ENCODE data around the gene CRHR2. TPM values are rescaled to one million over a fixed set of nuclear protein-coding genes. Genes with fewer than 3 reads are reported as not detected.

CRHR2 gene
- total and polyA plus RNA-seq, 2 of the 4 experiments (the other 2 are of a cell fraction), result not detected

DNA sequence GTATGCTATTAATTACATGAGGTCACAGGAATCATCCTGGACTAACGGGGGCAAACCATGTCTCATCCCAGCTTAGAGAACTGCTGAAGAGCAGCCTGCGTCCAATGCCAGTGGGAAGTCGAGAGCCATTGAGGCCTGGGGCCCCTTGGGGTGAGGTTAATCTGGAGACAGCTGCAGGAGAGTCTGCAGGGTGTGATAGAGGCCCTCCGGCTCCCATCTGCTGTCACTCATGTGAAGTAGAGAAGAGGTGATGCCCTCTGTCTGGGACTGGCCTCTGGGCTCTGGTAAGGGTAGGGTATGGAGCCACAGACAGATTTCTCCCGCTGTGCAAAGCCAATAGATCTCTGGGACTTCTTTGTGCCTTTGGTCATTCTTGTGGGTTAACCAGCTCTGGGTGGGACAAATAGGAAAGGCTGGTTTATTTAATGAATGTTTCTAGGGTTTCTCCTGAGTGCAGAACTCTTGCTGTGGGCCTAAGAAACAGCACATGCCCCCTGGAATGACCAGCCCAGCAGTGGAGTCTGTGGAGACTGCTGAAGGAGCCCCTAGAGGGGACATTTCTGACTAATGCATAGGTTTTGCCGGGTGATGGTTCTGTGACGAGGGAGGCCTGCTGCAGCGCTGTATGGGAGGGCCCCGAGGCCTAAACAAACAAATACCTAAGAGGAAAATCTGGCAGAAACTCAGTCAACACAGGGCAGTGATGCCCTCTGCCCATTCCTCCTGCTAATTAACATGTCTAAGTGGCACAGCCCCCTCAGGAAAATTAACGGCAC is 34.5 kb downstream of the CRHR2 start:
- ChIA-PET CTCF (no interaction called here), POLR2A (ENCODE audit: unreplicated experiment) (no interaction called here)
- intact Hi-C loops (cut with micrococcal nuclease) (no loop called here), in situ Hi-C loops (cut with MboI; ENCODE audit: low sequenced_read_pairs) (no loop called here), dilution Hi-C loops (cut with HindIII; ENCODE audit: low sequenced_read_pairs, unreplicated experiment) (no loop called here)
- ATAC-seq (ENCODE audit: low read depth) (peak; percentile 18; the same call in 1 of the 2 replicates), DNase-seq (no peak)
- Histone ChIP-seq H2BK15ac (ENCODE audit: low read depth, low read length) (no peak overlapping the region), H2AFZ (replicated peaks; ENCODE audit: low read length, poor library complexity) (no peak overlapping the region), H2BK5ac (ENCODE audit: low read depth, low read length, poor library complexity, severe bottlenecking) (no peak overlapping the region), H2AK9ac (replicated peaks; ENCODE audit: low read depth, low read length, poor library complexity) (no peak overlapping the region), H4K20me1 (ENCODE audit: insufficient read depth, low read length) (peaks cover 9% of the 10 kb centered on the region; the same call in 1 of the 2 replicates), H3K4me3 (ENCODE audit: insufficient read depth, low read depth, low read length) (no peak overlapping the region), H3K4me2 (ENCODE audit: low read depth, low read length) (no peak overlapping the region), H3K4me1 (ENCODE audit: control insufficient read depth, insufficient read depth, low read length) (no peaks in the 10 kb centered on the region), H3K56ac (ENCODE audit: extremely low read depth, insufficient read depth, low read length) (no peak overlapping the region), H3K14ac (replicated peaks; ENCODE audit: low read depth, low read length) (no peak overlapping the region), H2BK120ac (ENCODE audit: low read depth, low read length) (no peak overlapping the region), H4K5ac (ENCODE audit: low read depth, low read length) (no peak overlapping the region), H3K23ac (ENCODE audit: low read depth, low read length) (no peak overlapping the region), H3K9ac (ENCODE audit: low read depth, low read length) (no peak overlapping the region), H2BK20ac (ENCODE audit: low read depth, low read length) (no peak overlapping the region), H3K9me3 (ENCODE audit: control insufficient read depth, insufficient read depth, low read length) (no peaks in the 10 kb centered on the region), H3K27me3 (ENCODE audit: control insufficient read depth, insufficient read depth, low read length) (no peaks in the 10 kb centered on the region), H3K27ac (ENCODE audit: insufficient read depth, low read length) (no peak overlapping the region), H3K4ac (ENCODE audit: low read depth, low read length) (no peak overlapping the region), H4K8ac (ENCODE audit: low read depth in 2 of 2, low read length in 2 of 2) (no peak overlapping the region), H2AK5ac (ENCODE audit: low read depth, low read length) (no peak overlapping the region), H4K91ac (ENCODE audit: insufficient read depth, low read depth, low read length) (no peak overlapping the region), H3K36me3 (ENCODE audit: control insufficient read depth, insufficient read depth, low read length) (peaks cover 3% of the 10 kb centered on the region), H3K79me1 (ENCODE audit: low read depth in 1 of 2, low read length in 2 of 2) (peaks cover 7 to 8% of the 10 kb centered on the region in 2 experiments; a peak in 2 of 4 replicates), H3K18ac (ENCODE audit: low read depth, low read length) (no peak overlapping the region), H3K9me1 (ENCODE audit: insufficient read depth, low read length) (peaks cover 3% of the 10 kb centered on the region; the same call in 1 of the 2 replicates)
- TF ChIP-seq, protein P1, sequence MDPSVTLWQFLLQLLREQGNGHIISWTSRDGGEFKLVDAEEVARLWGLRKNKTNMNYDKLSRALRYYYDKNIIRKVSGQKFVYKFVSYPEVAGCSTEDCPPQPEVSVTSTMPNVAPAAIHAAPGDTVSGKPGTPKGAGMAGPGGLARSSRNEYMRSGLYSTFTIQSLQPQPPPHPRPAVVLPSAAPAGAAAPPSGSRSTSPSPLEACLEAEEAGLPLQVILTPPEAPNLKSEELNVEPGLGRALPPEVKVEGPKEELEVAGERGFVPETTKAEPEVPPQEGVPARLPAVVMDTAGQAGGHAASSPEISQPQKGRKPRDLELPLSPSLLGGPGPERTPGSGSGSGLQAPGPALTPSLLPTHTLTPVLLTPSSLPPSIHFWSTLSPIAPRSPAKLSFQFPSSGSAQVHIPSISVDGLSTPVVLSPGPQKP (IDR thresholded peaks at IDR 0.05; ENCODE audit: borderline replicate concordance, low read depth, low read length), result no peak
- TF ChIP-seq RFX5 (IDR thresholded peaks at IDR 0.05; ENCODE audit: low read depth, low read length), result no peak
- 54% methylated on average over 3 of the region's 10 CpGs; no CpG with 5 or more reads in 1 of the 2 experiments for WGBS, 2 experiments (ENCODE audit: extremely low coverage in 2 of 2, insufficient read length in 1 of 2)
- no TSS peak for BruUV-seq (replicated peaks)
